Measurements from ENCODE around the gene GMPR2.

Gene GMPR2

GRCh38 chr14:24254630-24255392, 22.1 kb downstream of the GMPR2 start:
- DNase-seq: no peak

DNA sequence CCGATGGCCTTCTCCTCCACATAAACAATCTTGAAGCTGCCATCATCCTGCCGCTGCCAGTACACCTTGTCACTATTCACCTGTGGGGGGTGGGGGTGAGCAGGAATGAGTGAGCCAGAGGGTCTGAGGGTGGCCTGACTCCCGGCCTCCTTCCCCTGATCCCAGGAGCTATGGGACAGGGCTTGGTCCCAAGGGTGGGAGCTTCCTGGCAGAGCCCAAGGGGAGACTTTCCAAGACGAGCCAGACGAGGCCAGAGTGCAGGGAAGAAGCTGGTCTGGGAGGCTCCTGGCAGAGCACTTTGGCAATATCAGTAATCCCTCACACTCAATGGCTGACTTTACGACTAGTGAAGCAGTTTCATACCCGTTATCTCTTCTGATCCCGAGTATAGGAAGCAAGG, 22.7 kb downstream of the GMPR2 start:
- no peak for DNase-seq

- DNase-seq: no peak
These were observed 23.4 kb downstream of the GMPR2 start for GRCh38 chr14:24255931-24256711.

DNA sequence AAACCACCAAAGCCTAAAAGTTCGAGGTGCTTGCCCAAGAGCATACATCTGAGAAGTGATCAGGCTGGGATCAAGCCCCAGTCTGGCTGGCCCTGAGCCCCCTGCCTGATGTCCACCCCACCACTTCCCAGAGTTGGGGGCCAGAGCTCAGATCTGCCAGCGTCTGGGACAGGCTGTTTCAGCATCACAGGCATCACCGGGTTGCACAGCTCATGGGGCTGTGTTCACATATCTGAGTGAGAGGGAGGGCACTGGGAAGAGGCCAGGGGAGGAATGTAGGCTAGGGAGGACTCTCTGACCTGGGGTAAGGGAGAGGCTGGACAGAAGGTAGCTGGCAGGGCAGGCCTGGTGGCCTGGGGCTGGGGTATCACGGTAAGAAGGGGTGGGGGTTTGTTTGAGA, 24.2 kb downstream of the GMPR2 start:
- DNase-seq: no peak

- no peak for DNase-seq
These were observed 25.4 kb downstream of the GMPR2 start for GRCh38 chr14:24258119-24258518.

GRCh38 chr14:24258548-24259265, 26.0 kb downstream of the GMPR2 start:
- DNase-seq: no peak

DNA sequence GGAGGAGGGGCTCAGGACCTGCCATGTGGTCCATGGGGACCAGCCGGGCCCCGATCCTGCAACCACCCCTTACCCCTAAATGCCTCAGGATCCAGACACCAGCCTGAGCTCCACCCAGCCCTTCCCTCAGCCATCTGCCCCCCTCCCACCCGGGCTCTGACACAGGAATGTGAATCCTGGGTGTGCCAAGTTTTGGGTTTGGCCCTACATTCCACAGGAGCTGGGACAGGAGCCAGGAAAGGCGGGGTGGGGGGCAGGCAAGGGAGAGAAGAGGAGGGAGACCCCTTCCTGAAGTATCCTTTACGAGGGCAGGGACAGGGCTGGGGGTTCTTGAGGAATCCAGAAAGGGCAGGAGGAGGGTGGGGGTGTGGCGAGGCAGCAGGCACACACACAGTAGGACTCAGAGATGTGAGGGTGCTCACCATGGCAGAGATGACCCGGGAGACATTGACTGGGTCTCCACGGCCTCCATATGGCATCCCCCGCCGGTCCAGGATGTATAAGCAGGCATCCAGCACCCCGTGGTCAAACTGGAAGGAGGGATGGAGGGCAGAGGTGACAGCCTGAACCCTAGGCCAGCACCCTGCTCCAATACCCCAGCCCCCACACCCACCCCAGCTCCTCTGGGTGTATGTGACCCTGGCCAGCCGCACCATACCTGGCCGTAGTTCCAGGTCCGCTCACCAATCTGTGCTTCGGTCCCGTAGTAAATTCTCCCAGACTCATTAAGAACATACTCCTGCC, 26.7 kb downstream of the GMPR2 start:
- DNase-seq: no peak

DNA sequence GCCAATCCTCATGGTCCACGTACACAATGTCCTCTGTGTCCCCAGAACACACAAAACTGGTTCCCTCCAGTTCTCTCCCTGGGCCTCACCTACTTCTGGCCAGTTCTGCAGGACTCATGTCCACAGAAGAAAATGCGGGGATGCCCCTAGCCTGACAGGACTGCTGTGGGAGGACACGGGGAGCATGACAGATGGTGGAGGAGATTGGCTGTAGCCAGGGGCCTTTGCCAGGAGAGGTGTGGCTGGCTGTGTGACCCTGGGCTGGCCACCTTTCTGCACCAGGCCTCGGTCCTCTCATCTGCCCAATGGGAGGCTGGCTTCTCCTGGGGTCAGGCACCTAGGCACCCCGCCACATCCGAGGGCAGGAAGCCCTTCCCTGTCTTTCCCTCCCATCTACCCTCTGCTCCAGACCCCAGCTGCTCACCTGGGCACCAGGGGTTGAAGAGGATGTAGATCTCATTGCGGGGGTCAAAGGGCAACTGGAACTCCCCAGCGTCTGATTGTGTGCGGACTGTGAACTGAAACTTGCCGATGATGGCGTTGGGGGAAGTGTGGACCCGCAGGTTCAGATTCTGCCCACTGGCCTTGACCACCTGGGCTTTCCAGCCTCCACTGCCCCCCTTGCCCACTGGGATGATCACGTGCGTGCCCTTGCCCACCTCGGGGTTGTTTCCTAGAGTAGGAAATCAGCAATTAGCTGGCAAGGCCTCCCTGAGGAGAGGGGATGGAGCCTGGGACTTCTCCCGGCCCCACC, 27.5 kb downstream of the GMPR2 start:
- DNase-seq: no peak

- DNase-seq: no peak
These were observed 28.0 kb downstream of the GMPR2 start for GRCh38 chr14:24260780-24261157.

DNA sequence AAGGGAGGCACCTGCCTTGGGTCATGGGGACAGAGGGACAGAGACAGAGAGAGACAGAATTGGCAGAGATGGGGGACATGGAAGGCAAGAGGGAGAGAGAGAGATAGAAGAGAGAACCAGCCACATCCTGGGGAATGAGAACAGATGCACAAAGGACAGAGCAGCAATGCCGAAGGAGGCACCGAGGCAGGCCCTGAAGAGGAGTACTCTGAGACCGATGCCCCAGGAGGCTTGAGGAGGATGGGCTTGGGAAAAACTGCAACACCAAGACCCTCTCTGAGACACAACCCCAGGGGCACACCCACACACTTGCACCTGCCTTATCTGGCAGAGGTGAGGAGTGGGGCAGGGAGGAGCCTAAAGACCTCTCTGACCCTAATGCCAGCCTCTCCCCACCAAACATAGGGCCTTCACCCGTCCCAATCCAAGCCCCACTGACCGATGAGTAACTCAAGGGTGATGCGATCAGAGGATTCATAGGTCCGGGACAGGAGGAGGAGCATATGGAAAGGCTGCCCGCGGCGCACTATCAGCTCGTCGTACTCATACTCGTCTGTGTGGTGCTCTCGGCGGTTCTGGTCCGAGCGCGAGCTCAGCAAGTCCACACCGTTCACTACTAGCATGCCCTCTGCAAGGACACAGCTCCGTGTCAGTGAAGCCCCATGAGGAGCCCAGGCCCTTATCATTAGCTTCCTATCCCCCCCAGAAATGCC, 28.7 kb downstream of the GMPR2 start:
- no peak for DNase-seq

- DNase-seq: no peak
These were observed 29.2 kb downstream of the GMPR2 start for GRCh38 chr14:24261969-24262327.

- no peak for DNase-seq
These were observed 30.3 kb downstream of the GMPR2 start, which contains the start of gene TGM1 for GRCh38 chr14:24262821-24263733. Gene TGM1 (minus strand): TSS chr14:24263177. CDS start chr14:24262352, 825 bp downstream.

- no peak for DNase-seq
These were observed 31.1 kb downstream of the GMPR2 start for GRCh38 chr14:24263848-24264247.

DNA sequence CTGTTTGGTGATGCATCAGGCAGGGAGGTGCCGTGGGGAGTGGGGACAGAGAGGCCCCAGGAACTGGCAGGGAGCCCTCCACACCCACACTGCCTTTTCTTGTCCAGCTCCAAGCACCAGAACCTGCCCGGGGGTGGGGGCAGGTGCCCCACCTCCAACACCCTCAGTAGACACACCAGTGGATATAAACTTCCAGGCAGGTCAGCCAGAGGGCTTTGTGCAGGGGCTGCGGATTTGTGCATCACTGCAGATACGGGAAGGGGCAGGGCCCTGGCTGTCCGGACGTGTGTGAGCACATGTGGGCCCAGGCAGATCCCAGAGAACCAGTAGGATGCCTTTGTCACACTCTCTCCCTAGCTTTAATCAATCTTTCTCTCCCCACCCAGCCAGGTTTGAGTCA, 31.6 kb downstream of the GMPR2 start:
- DNase-seq: no peak

DNA sequence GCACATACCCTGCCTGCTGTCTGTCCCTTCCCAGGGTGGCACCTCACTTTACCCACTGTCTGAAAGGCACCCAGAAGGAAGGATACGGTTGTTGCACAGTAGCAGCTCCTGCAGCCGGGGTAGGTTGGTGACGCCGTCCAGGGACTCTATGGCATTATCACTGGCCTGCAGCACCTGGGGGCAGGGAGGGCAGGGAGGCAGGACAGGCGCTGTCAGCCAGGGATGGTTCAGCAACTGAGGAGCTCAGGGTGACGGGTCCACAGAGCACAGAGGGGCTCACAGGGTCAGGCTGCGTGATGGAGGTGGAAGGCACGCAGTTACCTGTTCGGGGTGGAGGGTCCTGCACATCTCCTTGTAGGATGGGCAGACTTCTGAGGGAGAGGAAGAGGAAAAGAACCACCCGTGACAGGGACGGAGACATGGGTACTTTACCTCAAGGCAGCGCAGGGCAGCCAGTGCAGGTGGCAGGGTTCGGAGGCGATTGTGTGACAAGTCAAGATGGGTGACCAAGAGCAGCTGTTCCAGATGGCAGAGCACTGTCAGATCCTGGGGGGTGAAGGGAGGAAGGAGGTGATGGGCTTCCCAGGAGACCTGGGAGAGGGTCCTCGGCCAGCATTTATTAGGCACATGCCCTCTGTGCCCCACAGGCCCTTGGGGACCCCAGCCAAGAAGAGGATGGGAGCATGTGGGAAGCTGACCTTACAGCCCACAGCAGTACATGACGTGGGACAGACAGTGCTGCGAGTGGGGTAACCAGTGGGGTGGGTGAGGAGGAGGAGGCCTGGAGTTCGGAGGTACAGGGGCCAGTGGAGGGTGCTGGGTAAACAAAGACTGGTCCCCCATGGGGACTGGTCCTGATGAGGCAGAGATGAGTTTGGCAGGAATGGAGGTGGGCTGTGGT, 33.9 kb downstream of the GMPR2 start:
- DNase-seq: no peak

- no peak for DNase-seq
These were observed 34.8 kb downstream of the GMPR2 start for GRCh38 chr14:24267516-24267915.

- no peak for DNase-seq
These were observed 35.5 kb downstream of the GMPR2 start for GRCh38 chr14:24268225-24268624.

DNA sequence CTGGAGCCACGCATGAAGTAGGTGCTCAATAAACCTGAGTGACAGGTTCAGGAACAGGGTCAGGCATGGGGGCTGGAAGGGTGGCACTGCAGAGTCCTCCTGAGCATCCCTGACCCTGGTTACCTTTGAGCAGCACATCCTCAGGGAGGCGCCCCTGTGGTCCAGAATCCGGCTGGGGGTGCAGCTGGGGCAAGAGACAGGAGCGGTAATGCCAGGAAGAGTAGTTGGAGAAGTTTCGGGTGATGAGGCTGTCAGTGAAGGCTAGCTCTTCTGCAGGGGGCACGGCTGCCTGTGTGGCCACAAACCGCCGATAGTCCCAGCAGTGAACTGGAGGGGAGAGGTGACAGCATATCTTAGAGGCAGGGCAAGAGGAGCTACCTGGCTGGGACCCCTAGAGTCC, 36.6 kb downstream of the GMPR2 start:
- no peak for DNase-seq

- DNase-seq: no peak
These were observed 37.3 kb downstream of the GMPR2 start for GRCh38 chr14:24269910-24270536.
